ENCODE measurements around the gene CDKN2AIPNL. TPM values are rescaled to one million over a fixed set of nuclear protein-coding genes. Genes with fewer than 3 reads are reported as not detected.

The CDKN2AIPNL gene
- total and polyA plus RNA-seq, 2 of the 8 experiments (the other 6 are each of a cell fraction or from before 2014, with no cell fraction given): 40.0 to 56.3 TPM

DNA sequence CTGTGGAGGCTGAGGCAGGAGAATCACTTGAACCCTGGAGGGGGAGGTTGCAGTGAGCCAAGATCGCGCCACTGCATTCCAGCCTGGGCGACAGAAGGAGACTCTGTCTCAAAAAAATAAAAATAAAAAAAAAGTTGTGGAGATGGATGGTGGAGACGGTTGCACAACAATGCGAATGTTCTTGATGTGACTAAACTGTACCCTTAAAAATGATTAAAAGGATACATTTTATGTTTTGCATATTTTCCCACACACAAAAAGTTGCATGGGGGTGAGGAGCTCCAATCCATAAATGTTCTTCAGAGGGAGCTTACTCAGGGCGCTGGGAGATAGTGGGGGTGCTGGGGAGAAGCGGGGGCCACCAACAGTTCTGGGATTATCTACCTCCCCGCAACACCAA, 43.8 kb upstream of the CDKN2AIPNL start:
- Histone ChIP-seq H3K18ac (ENCODE audit: extremely low read depth, low read length) (no peak overlapping the region), H4K8ac (ENCODE audit: extremely low read depth, insufficient read depth, low read length) (no peak overlapping the region), H2BK12ac (ENCODE audit: low read depth, low read length) (no peak overlapping the region), H3K79me2 (ENCODE audit: control insufficient read depth in 1 of 2, insufficient read depth in 2 of 2, low read length in 2 of 2) (no peaks in the 10 kb centered on the region), H4K91ac (replicated peaks; ENCODE audit: insufficient read length, low read length) (no peak overlapping the region), H3K9ac (replicated peaks in 1 of 4; ENCODE audit: extremely low read depth in 1 of 4, low read depth in 3 of 4, low read length in 3 of 4) (no peak overlapping the region), H3K36me3 (ENCODE audit: control insufficient read depth in 2 of 4, insufficient read depth in 4 of 4, low read length in 3 of 4) (no peaks in the 10 kb centered on the region), H3K14ac (ENCODE audit: insufficient read length) (no peak overlapping the region), H3K23me2 (ENCODE audit: low read depth, low read length) (no peaks in the 10 kb centered on the region), H2BK5ac (ENCODE audit: low read depth, low read length) (no peak overlapping the region), H2BK120ac (replicated peaks; ENCODE audit: low read depth, low read length) (no peak overlapping the region), H2AFZ (ENCODE audit: low read length) (no peak overlapping the region), H2BK15ac (ENCODE audit: low read length) (no peak overlapping the region), H3K9me3 (ENCODE audit: insufficient read depth in 2 of 2, low read depth in 1 of 2, low read length in 1 of 2) (no peaks in the 10 kb centered on the region), H2BK20ac (ENCODE audit: low read length) (no peak overlapping the region), H4K5ac (ENCODE audit: insufficient read length, low read depth, low read length) (no peak overlapping the region), H3K27me3 (replicated peaks in 1 of 4; ENCODE audit: control insufficient read depth in 3 of 4, extremely low read depth in 1 of 4, insufficient read depth in 3 of 4, low read length in 3 of 4) (no peaks in the 10 kb centered on the region), H3K27ac (ENCODE audit: low read depth, low read length) (no peak overlapping the region), H3K23ac (ENCODE audit: insufficient read length) (no peak overlapping the region), H3K56ac (replicated peaks; ENCODE audit: insufficient read length, low read depth, low read length) (no peak overlapping the region), H3K4me1 (replicated peaks in 1 of 4; ENCODE audit: control insufficient read depth in 3 of 4, insufficient read depth in 4 of 4, low read length in 3 of 4) (peaks cover 0 to 4% (median 0%) of the 10 kb centered on the region in 4 experiments; a peak in 1 of 7 replicates), H4K20me1 (replicated peaks in 1 of 2; ENCODE audit: control insufficient read depth in 1 of 2, insufficient read depth in 2 of 2, low read length in 2 of 2) (no peaks in the 10 kb centered on the region), H3K4me2 (ENCODE audit: insufficient read depth in 1 of 2, low read depth in 2 of 2, low read length in 2 of 2) (no peak overlapping the region), H2AK5ac (ENCODE audit: low read depth, low read length) (no peak overlapping the region), H3K4me3 (ENCODE audit: extremely low read depth in 1 of 4, insufficient read depth in 2 of 4, low read depth in 3 of 4, low read length in 4 of 4) (no peak overlapping the region), H3K4ac (replicated peaks; ENCODE audit: insufficient read length, low read depth, low read length) (no peak overlapping the region), H3K79me1 (ENCODE audit: low read depth, low read length) (no peaks in the 10 kb centered on the region)
- FAIRE-seq: no peak
- DNase-seq (ENCODE audit: low read depth in 1 of 2, low spot score in 2 of 2): no peak
- CTCF ChIA-PET (ENCODE audit: partially characterized antibody): interaction anchor here (0.7 to 1.5 kb wide), 4 partner anchors 10 to 74 kb away, joined by 3 to 5 read pairs (median 4); no protein-coding TSS in a partner anchor
- 94% methylated on average over 8 of the region's 8 CpGs; no CpG with 5 or more reads in 1 of the 2 experiments for WGBS, 2 experiments (ENCODE audit: extremely low coverage in 1 of 2, insufficient coverage in 1 of 2, insufficient read length in 1 of 2, insufficient replicate concordance in 2 of 2, low coverage in 1 of 2, low lambda C conversion rate in 2 of 2, missing lambda C conversion rate in 1 of 2)
- POLR2A ChIA-PET (ENCODE audit: partially characterized antibody): interaction anchor here (1.0 kb wide), 2 partner anchors 11 kb away, joined by 3 read pairs; no protein-coding TSS in a partner anchor
- no peak for TF ChIP-seq CTBP2 (IDR thresholded peaks at IDR 0.05; ENCODE audit: borderline replicate concordance, insufficient read depth, insufficient read length, low read length)
- TF ChIP-seq CEBPB (IDR thresholded peaks at IDR 0.05; ENCODE audit: low read depth, low read length): no peak
- no peak for TF ChIP-seq FOSL1 (IDR thresholded peaks at IDR 0.05; ENCODE audit: insufficient read depth, low read depth, low read length)
- TF ChIP-seq, protein P1, sequence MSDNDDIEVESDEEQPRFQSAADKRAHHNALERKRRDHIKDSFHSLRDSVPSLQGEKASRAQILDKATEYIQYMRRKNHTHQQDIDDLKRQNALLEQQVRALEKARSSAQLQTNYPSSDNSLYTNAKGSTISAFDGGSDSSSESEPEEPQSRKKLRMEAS (IDR thresholded peaks at IDR 0.05): no peak
- TF ChIP-seq, protein P2, sequence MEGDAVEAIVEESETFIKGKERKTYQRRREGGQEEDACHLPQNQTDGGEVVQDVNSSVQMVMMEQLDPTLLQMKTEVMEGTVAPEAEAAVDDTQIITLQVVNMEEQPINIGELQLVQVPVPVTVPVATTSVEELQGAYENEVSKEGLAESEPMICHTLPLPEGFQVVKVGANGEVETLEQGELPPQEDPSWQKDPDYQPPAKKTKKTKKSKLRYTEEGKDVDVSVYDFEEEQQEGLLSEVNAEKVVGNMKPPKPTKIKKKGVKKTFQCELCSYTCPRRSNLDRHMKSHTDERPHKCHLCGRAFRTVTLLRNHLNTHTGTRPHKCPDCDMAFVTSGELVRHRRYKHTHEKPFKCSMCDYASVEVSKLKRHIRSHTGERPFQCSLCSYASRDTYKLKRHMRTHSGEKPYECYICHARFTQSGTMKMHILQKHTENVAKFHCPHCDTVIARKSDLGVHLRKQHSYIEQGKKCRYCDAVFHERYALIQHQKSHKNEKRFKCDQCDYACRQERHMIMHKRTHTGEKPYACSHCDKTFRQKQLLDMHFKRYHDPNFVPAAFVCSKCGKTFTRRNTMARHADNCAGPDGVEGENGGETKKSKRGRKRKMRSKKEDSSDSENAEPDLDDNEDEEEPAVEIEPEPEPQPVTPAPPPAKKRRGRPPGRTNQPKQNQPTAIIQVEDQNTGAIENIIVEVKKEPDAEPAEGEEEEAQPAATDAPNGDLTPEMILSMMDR (IDR thresholded peaks at IDR 0.05; ENCODE audit: control extremely low read depth in 1 of 3, insufficient read depth in 1 of 3, low read depth in 1 of 3, low read length in 3 of 3): no peak
- no peak for TF ChIP-seq SIN3A (conservative IDR thresholded peaks at IDR 0.05 in 1 of 2, IDR thresholded peaks at IDR 0.05 in 1 of 2; ENCODE audit: low read depth in 1 of 2, low read length in 2 of 2)
- TF ChIP-seq PHF8 (conservative IDR thresholded peaks at IDR 0.05; ENCODE audit: low read depth, low read length): no peak
